Measurements from ENCODE around the gene MAN1B1.
"Not testable (repeated sequence)": the region's sequence is repeated elsewhere in the genome, so short reads cannot be mapped to it uniquely, and the experiment has no call there.

Gene MAN1B1

GRCh38 chr9:137110911-137111787 lies 24.4 kb downstream of the MAN1B1 start:
- no peak for DNase-seq (ENCODE audit: low read depth)

- DNase-seq (ENCODE audit: low read depth), result no peak
Measured at GRCh38 chr9:137111788-137112563, 25.2 kb downstream of the MAN1B1 start.

- DNase-seq (ENCODE audit: low read depth), result no peak
Measured at GRCh38 chr9:137112564-137113384, 26.0 kb downstream of the MAN1B1 start.

- DNase-seq (ENCODE audit: low read depth), result no peak
Measured at GRCh38 chr9:137113385-137114159, 26.8 kb downstream of the MAN1B1 start.

- DNase-seq (ENCODE audit: low read depth), result no peak
Measured at GRCh38 chr9:137114220-137114612, 27.4 kb downstream of the MAN1B1 start.

- DNase-seq (ENCODE audit: low read depth), result no peak
Measured at GRCh38 chr9:137114613-137115393, 28.0 kb downstream of the MAN1B1 start, which contains the start of gene DPP7. Gene DPP7, minus strand, starts transcription at chr9:137114733. Its CDS starts 20 bp downstream, at chr9:137114713.

- DNase-seq (ENCODE audit: low read depth), result no peak
Measured at GRCh38 chr9:137115394-137116026, 28.7 kb downstream of the MAN1B1 start.

- DNase-seq (ENCODE audit: low read depth), result no peak
Measured at GRCh38 chr9:137116027-137116507, 29.3 kb downstream of the MAN1B1 start.

- no peak for DNase-seq (ENCODE audit: low read depth)
Measured at GRCh38 chr9:137116728-137117127, 29.9 kb downstream of the MAN1B1 start.

GRCh38 chr9:137117269-137117731 lies 30.5 kb downstream of the MAN1B1 start:
- no peak for DNase-seq (ENCODE audit: low read depth)

GRCh38 chr9:137118092-137118603 lies 31.4 kb downstream of the MAN1B1 start:
- DNase-seq (ENCODE audit: low read depth), result not testable (repeated sequence)

- not testable (repeated sequence) for DNase-seq (ENCODE audit: low read depth)
Measured at GRCh38 chr9:137121927-137122795, 35.4 kb downstream of the MAN1B1 start.

GRCh38 chr9:137122796-137123467 lies 36.1 kb downstream of the MAN1B1 start:
- DNase-seq (ENCODE audit: low read depth), result not testable (repeated sequence)

GRCh38 chr9:137123468-137123837 lies 36.7 kb downstream of the MAN1B1 start:
- DNase-seq (ENCODE audit: low read depth), result no peak

GRCh38 chr9:137123952-137124462 lies 37.2 kb downstream of the MAN1B1 start:
- not testable (repeated sequence) for DNase-seq (ENCODE audit: low read depth)

- no peak for DNase-seq (ENCODE audit: low read depth)
Measured at GRCh38 chr9:137126786-137127185, 40.0 kb downstream of the MAN1B1 start.

GRCh38 chr9:137127301-137128157 lies 40.7 kb downstream of the MAN1B1 start:
- no peak for DNase-seq (ENCODE audit: low read depth)
